Colonic mucosa (tissue), 4 donors: ENCODE results near the gene PPL. TPM values are rescaled to one million over a fixed set of nuclear protein-coding genes. Genes with fewer than 3 reads are reported as not detected.

Experiments
- DNase-seq: peaks from one replicate; pipeline ENCODE4 v3.0.0-alpha.2; 2020
- H3K27ac ChIP-seq: fragments of 200-600 bp; one replicate; pipeline ENCODE4 v1.8.0; 2021
- H3K27me3 ChIP-seq: fragments of 200-600 bp; one replicate; pipeline ENCODE4 v1.8.0; 2021
- H3K36me3 ChIP-seq: fragments of 200-600 bp; one replicate; pipeline ENCODE4 v1.8.0; 2021
- H3K4me1 ChIP-seq: fragments of 200-600 bp; one replicate; pipeline ENCODE4 v1.8.0; 2021; ENCODE audit warnings: mild to moderate bottlenecking
- H3K4me3 ChIP-seq: fragments of 200-600 bp; one replicate; pipeline ENCODE4 v1.8.0; 2021
- H3K9ac ChIP-seq, 2 donors: one replicate each; pipeline ENCODE4 v1.7.0; 2013; ENCODE audit warnings: control low read depth in 2 of 2, low read depth in 2 of 2, low read length in 2 of 2
- H3K9me3 ChIP-seq: fragments of 200-600 bp; one replicate; pipeline ENCODE4 v1.8.0; 2021
- CTCF ChIP-seq: fragments of 200-600 bp; IDR thresholded peaks from one replicate; pipeline ENCODE4 v1.8.0; 2022; ENCODE audit warnings: antibody characterized with exemption, mild to moderate bottlenecking
- intact Hi-C: fragments of 100-400 bp; cut with DNase I; formaldehyde crosslinking; loops from one replicate; pipeline ENCODE4 v1.14.1; 2022
- total RNA-seq, 2 donors: library from RNA; stranded (reverse); fragmentation: NEBNext Ultra II Directional in 1 of 2; extraction: Animal tissue kit (Norgen Biotek cat#: 25700) in 1 of 2; gene quantifications; one replicate each; pipeline ENCODE4 v1.2.1, GENCODE V29; 2021
- donor health status: healthy.
- donor health status: DM: no; HTN: no; CAD: no.
- donor health status: DM: no; HTN: no; CAD: no.

The PPL gene
- total RNA-seq, 2 donors from 2014 or later: 11.5 to 14.1 TPM

GRCh38 chr16:4913130-4913773 lies 23.7 kb downstream of the PPL start:
- Histone ChIP-seq H3K9ac (no peak overlapping the region), H3K4me3 (no peak overlapping the region), H3K36me3 (no peaks in the 10 kb centered on the region), H3K27me3 (no peaks in the 10 kb centered on the region), H3K9me3 (no peaks in the 10 kb centered on the region), H3K27ac (no peak overlapping the region), H3K4me1 (no peaks in the 10 kb centered on the region)
- intact Hi-C loops: no loop called here
- TF ChIP-seq CTCF: no peak
- DNase-seq: no peak

- Histone ChIP-seq H3K27me3 (no peaks in the 10 kb centered on the region), H3K4me1 (no peaks in the 10 kb centered on the region), H3K27ac (no peak overlapping the region), H3K9ac (no peak overlapping the region), H3K4me3 (no peak overlapping the region), H3K36me3 (no peaks in the 10 kb centered on the region), H3K9me3 (no peaks in the 10 kb centered on the region)
- intact Hi-C loops: no loop called here
- TF ChIP-seq CTCF: no peak
- DNase-seq: no peak
Observed at GRCh38 chr16:4911970-4912386, 25.0 kb downstream of the PPL start.

- TF ChIP-seq CTCF: no peak
- no peak for DNase-seq
- no peak overlapping the region for H3K4me3 ChIP-seq
- no peaks in the 10 kb centered on the region for H3K4me1 ChIP-seq
- no peak overlapping the region for H3K9ac ChIP-seq
- no peaks in the 10 kb centered on the region for H3K36me3 ChIP-seq
- no peak overlapping the region for H3K27ac ChIP-seq
- H3K9me3 ChIP-seq: no peaks in the 10 kb centered on the region
- no peaks in the 10 kb centered on the region for H3K27me3 ChIP-seq
- intact Hi-C loops: no loop called here
Observed at GRCh38 chr16:4910828-4911227, 26.1 kb downstream of the PPL start.

- H3K4me1 ChIP-seq: no peaks in the 10 kb centered on the region
- intact Hi-C loops: no loop called here
- no peak overlapping the region for H3K4me3 ChIP-seq
- no peaks in the 10 kb centered on the region for H3K9me3 ChIP-seq
- no peaks in the 10 kb centered on the region for H3K36me3 ChIP-seq
- no peak overlapping the region for H3K27ac ChIP-seq
- no peaks in the 10 kb centered on the region for H3K27me3 ChIP-seq
- no peak for DNase-seq
- TF ChIP-seq CTCF: no peak
- no peak overlapping the region for H3K9ac ChIP-seq
Observed at GRCh38 chr16:4909825-4910224, 27.1 kb downstream of the PPL start.

- Histone ChIP-seq H3K9ac (no peak overlapping the region), H3K4me1 (no peaks in the 10 kb centered on the region), H3K9me3 (no peaks in the 10 kb centered on the region), H3K27ac (no peak overlapping the region), H3K4me3 (no peak overlapping the region), H3K36me3 (no peaks in the 10 kb centered on the region), H3K27me3 (no peaks in the 10 kb centered on the region)
- no peak for TF ChIP-seq CTCF
- no peak for DNase-seq
- intact Hi-C loops: no loop called here
Observed at GRCh38 chr16:4908854-4909401, 28.0 kb downstream of the PPL start.
